AG08395 (cell line): ENCODE data around the gene DUSP28.

Source experiments
- DNase-seq: peaks from one replicate; pipeline ENCODE4 v3.0.0; 2012; ENCODE audit warnings: mixed read lengths, low spot score

Gene DUSP28

GRCh38 chr2:240573071-240573515, 12.9 kb downstream of the DUSP28 start:
- no peak for DNase-seq

- DNase-seq, result no peak
Measured at GRCh38 chr2:240573516-240574385, 13.6 kb downstream of the DUSP28 start.

GRCh38 chr2:240574386-240575100, 14.4 kb downstream of the DUSP28 start:
- DNase-seq, result no peak

GRCh38 chr2:240575101-240575965, 15.2 kb downstream of the DUSP28 start:
- DNase-seq, result no peak

GRCh38 chr2:240576036-240576435, 15.9 kb downstream of the DUSP28 start:
- DNase-seq, result no peak

GRCh38 chr2:240576436-240577205, 16.5 kb downstream of the DUSP28 start:
- no peak for DNase-seq

- DNase-seq, result no peak
Measured at GRCh38 chr2:240577281-240578109, 17.3 kb downstream of the DUSP28 start.

- DNase-seq, result no peak
Measured at GRCh38 chr2:240578110-240578450, 17.9 kb downstream of the DUSP28 start.

GRCh38 chr2:240578488-240578887, 18.3 kb downstream of the DUSP28 start:
- no peak for DNase-seq

GRCh38 chr2:240579071-240579762, 19.1 kb downstream of the DUSP28 start:
- no peak for DNase-seq

- peak; percentile 93 for DNase-seq
Measured at GRCh38 chr2:240579771-240580614, 19.8 kb downstream of the DUSP28 start.

GRCh38 chr2:240581811-240582210, 21.7 kb downstream of the DUSP28 start:
- DNase-seq, result no peak

- no peak for DNase-seq
Measured at GRCh38 chr2:240582781-240583180, 22.6 kb downstream of the DUSP28 start.

- no peak for DNase-seq
Measured at GRCh38 chr2:240583774-240584173, 23.6 kb downstream of the DUSP28 start.

- no peak for DNase-seq
Measured at GRCh38 chr2:240584486-240585031, 24.4 kb downstream of the DUSP28 start.

GRCh38 chr2:240585101-240585500, 24.9 kb downstream of the DUSP28 start:
- DNase-seq, result no peak

GRCh38 chr2:240585681-240586197, 25.6 kb downstream of the DUSP28 start:
- no peak for DNase-seq

- peak; percentile 98 for DNase-seq
Measured at GRCh38 chr2:240586198-240586918, 26.2 kb downstream of the DUSP28 start, which contains the start of gene CAPN10. Gene CAPN10, plus strand, starts transcription at chr2:240586734. Its CDS starts 178 bp downstream, at chr2:240586912.
